Measurements from ENCODE around the gene AP1G2.
A peak's percentile ranks its signal among the peaks of the same experiment; 100 is the strongest.

- TF ChIP-seq POLR2A (IDR thresholded peaks at IDR 0.05) (no peak), CTCF (IDR thresholded peaks at IDR 0.05) (peak; percentile 61 to 78 (median 68))
Measured at GRCh38 chr14:23588884-23589598, 21.4 kb upstream of the AP1G2 start.

Measured in uterus (tissue), 2 donors.